Gastrocnemius medialis (tissue), 4 donors: ENCODE measurements around the gene KDM2B.

Experiments used
- POLR2A ChIP-seq, 2 donors: fragments of 450-650 bp; IDR thresholded peaks; one replicate each; pipeline ENCODE4 v1.6.1; 2017; ENCODE audit warnings: antibody characterized with exemption in 2 of 2, mild to moderate bottlenecking in 2 of 2, moderate library complexity in 2 of 2
- TF ChIP-seq, protein P1 (sequence below), 5 experiments: fragments of 450-650 bp in 3 of 5; fragments of 200-600 bp in 2 of 5; sonication (generic) in 2 of 5; IDR thresholded peaks in 4 of 5; conservative IDR thresholded peaks in 1 of 5; 1 replicate in 4 of 5; 2 replicates in 1 of 5; pipeline ENCODE4 v1.5.1; 2016 to 2019; ENCODE audit warnings: antibody characterized with exemption in 5 of 5, mild to moderate bottlenecking in 3 of 5, moderate library complexity in 3 of 5

GRCh38 chr12:121628536-121628935 is 47.7 kb upstream of the KDM2B start:
- no peak for TF ChIP-seq POLR2A (IDR thresholded peaks at IDR 0.05)
- TF ChIP-seq, protein P1, sequence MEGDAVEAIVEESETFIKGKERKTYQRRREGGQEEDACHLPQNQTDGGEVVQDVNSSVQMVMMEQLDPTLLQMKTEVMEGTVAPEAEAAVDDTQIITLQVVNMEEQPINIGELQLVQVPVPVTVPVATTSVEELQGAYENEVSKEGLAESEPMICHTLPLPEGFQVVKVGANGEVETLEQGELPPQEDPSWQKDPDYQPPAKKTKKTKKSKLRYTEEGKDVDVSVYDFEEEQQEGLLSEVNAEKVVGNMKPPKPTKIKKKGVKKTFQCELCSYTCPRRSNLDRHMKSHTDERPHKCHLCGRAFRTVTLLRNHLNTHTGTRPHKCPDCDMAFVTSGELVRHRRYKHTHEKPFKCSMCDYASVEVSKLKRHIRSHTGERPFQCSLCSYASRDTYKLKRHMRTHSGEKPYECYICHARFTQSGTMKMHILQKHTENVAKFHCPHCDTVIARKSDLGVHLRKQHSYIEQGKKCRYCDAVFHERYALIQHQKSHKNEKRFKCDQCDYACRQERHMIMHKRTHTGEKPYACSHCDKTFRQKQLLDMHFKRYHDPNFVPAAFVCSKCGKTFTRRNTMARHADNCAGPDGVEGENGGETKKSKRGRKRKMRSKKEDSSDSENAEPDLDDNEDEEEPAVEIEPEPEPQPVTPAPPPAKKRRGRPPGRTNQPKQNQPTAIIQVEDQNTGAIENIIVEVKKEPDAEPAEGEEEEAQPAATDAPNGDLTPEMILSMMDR (IDR thresholded peaks at IDR 0.05 in 4 of 5, conservative IDR thresholded peaks at IDR 0.05 in 1 of 5), result no peak
